Nephron progenitor cell (in vitro differentiated cells): ENCODE measurements around the gene ENHO.

Experiments used
- DNase-seq: peaks from one replicate; pipeline ENCODE4 v3.0.0; 2021
- H3K27ac Mint-ChIP-seq: 2 replicates; pipeline ENCODE4 v1.8.0; 2021; ENCODE audit warnings: mild to moderate bottlenecking, moderate library complexity, mixed read lengths
- H3K27me3 Mint-ChIP-seq: 2 replicates; pipeline ENCODE4 v1.8.0; 2021; ENCODE audit warnings: mild to moderate bottlenecking, low read depth, mixed read lengths; ENCODE audit not compliant: poor library complexity
- H3K36me3 Mint-ChIP-seq: 2 replicates; pipeline ENCODE4 v1.8.0; 2021; ENCODE audit warnings: low read depth, mixed read lengths
- H3K4me1 Mint-ChIP-seq: 2 replicates; pipeline ENCODE4 v1.8.0; 2021; ENCODE audit warnings: mixed read lengths
- H3K4me3 Mint-ChIP-seq: 2 replicates; pipeline ENCODE4 v1.8.0; 2021; ENCODE audit warnings: mild to moderate bottlenecking, moderate library complexity, mixed read lengths
- H3K9me3 Mint-ChIP-seq: 2 replicates; pipeline ENCODE4 v1.8.0; 2021; ENCODE audit warnings: mild to moderate bottlenecking, moderate library complexity, mixed read lengths
- CTCF ChIP-seq: fragments of 200-600 bp; sonication (generic); IDR thresholded peaks from 2 replicates; pipeline ENCODE4 v1.5.0; 2021; ENCODE audit warnings: antibody characterized with exemption

The ENHO gene

GRCh38 chr9:34520096-34520495, 2.7 kb downstream of the ENHO start:
- Mint-ChIP-seq H3K9me3 (no peaks in the 10 kb centered on the region), H3K27me3 (peaks cover 45% of the 10 kb centered on the region), H3K4me1 (peaks cover 27% of the 10 kb centered on the region), H3K4me3 (no peak overlapping the region), H3K36me3 (no peaks in the 10 kb centered on the region), H3K27ac (no peak overlapping the region)
- TF ChIP-seq CTCF: no peak
- DNase-seq: no peak

GRCh38 chr9:34519321-34520020, 3.3 kb downstream of the ENHO start:
- H3K4me3 Mint-ChIP-seq: no peak overlapping the region
- H3K27me3 Mint-ChIP-seq: peaks cover 40% of the 10 kb centered on the region

DNA sequence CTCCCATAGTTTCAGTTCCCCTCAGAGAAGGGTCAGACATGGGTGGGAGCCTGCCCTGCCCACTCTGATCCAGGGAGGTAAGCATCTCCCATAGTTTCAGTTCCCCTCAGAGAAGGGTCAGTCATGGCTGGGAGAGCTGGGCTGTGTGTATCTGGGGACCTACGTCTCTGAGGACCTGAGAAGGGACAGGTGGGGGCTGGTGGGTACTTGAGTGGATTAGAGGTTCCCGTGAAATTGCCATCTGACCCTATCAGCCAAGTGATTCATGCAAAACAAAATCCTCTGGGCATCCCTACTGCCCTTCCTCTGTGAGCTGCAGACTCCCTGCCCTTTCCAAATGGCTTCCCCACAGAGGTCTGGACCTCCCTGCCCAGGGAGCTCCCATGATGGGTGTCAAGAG, 3.9 kb downstream of the ENHO start:
- H3K4me1 Mint-ChIP-seq: peaks cover 37% of the 10 kb centered on the region
- no peak overlapping the region for H3K4me3 Mint-ChIP-seq
- H3K27ac Mint-ChIP-seq: no peak overlapping the region

More at GRCh38 chr9:34519321-34520020, 3.3 kb downstream of the ENHO start:
- Mint-ChIP-seq H3K27ac (no peak overlapping the region), H3K9me3 (no peaks in the 10 kb centered on the region), H3K4me1 (peaks cover 31% of the 10 kb centered on the region), H3K36me3 (no peaks in the 10 kb centered on the region)
- DNase-seq: no peak
- no peak for TF ChIP-seq CTCF

DNA sequence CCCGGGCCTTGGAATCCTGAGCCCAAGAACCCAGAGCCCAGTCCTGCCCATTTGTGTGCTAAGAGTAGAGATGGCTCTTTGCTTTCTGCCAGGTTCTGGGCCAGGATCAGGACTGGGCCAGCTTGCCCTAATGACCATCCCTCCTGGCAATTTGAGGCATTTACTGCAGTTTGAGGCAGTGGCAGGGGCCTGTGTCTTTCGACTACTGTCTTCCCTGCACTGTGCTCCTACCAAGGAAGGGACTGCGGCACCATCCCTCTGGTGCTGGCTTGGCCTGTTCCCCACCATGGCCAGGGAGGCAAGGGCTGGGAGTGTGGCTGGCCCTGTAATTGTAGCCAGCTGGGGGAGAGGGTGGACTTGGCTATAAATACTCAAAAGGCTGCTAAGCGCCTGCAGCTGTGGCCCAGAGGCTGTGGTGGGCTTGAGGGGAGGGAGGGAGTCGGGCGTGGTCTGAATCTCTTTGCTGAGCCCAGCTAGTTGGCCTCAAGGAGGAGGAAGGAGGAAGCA, 4.6 kb downstream of the ENHO start:
- H3K4me3 Mint-ChIP-seq: no peak overlapping the region
- DNase-seq: no peak
- peaks cover 44% of the 10 kb centered on the region for H3K4me1 Mint-ChIP-seq
- peaks cover 35% of the 10 kb centered on the region for H3K27me3 Mint-ChIP-seq
- no peaks in the 10 kb centered on the region for H3K36me3 Mint-ChIP-seq
- no peak overlapping the region for H3K27ac Mint-ChIP-seq
- TF ChIP-seq CTCF: no peak
- no peaks in the 10 kb centered on the region for H3K9me3 Mint-ChIP-seq

More for the DNA sequence above, 3.9 kb downstream of the ENHO start:
- Mint-ChIP-seq H3K36me3 (no peaks in the 10 kb centered on the region), H3K27me3 (peaks cover 39% of the 10 kb centered on the region), H3K9me3 (no peaks in the 10 kb centered on the region)
- no peak for DNase-seq
- no peak for TF ChIP-seq CTCF

DNA sequence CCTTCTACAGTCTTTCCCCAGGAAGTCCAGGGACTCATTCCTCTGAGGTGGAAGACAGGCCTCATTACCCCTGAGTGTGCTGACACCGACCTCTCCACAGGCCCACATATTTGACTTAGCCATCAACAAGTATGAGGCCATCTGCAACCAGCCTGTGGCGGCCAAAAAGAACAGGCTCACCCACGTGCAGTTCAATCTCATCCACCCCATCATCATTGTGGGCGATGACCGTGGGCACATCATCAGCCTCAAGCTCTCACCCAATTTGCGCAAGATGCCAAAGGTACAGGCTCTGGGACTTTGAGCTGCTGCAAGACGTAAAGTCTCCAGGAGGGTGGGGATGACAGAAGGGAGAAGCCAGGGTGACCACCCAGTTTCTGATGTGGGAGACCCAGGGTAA, 5.6 kb downstream of the ENHO start:
- Mint-ChIP-seq H3K36me3 (no peaks in the 10 kb centered on the region), H3K4me1 (peaks cover 48% of the 10 kb centered on the region), H3K9me3 (no peaks in the 10 kb centered on the region), H3K27me3 (peaks cover 30% of the 10 kb centered on the region), H3K27ac (no peak overlapping the region), H3K4me3 (no peak overlapping the region)
- DNase-seq: no peak
- no peak for TF ChIP-seq CTCF

DNA sequence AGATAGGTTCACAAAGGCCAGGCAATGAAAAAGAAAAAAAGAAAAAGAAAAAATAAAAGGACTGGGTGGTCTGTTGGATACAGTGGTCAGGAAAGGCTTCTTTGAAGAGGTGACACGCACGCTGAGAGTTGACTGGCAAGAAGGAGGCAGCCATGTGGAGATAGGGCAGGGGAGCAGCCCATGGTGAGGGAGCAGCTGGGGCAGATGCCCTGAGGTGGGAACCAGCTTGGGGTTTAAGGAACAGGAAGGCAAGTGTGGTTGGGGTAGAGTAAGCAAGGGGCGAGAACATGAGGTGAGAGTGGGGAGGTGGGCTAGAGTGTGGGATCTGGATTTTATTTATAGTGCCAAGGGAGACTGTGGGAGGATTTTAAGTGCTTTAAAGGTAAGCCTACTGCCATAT, 6.8 kb downstream of the ENHO start:
- H3K36me3 Mint-ChIP-seq: no peaks in the 10 kb centered on the region
- DNase-seq: no peak
- H3K27ac Mint-ChIP-seq: no peak overlapping the region
- H3K4me3 Mint-ChIP-seq: no peak overlapping the region
- TF ChIP-seq CTCF: no peak
- H3K4me1 Mint-ChIP-seq: peaks cover 59% of the 10 kb centered on the region
- H3K9me3 Mint-ChIP-seq: no peaks in the 10 kb centered on the region
- peaks cover 17% of the 10 kb centered on the region for H3K27me3 Mint-ChIP-seq
